K562 (cell line): Measurements from ENCODE around the gene PTK6. TPM values are rescaled to one million over a fixed set of nuclear protein-coding genes. Genes with fewer than 3 reads are reported as not detected.

Experiments used
- ATAC-seq: fragments of 200-7000 bp; cut with Tn5 transposase; 3 replicates; pipeline ENCODE4 v1.9.1; 2020; ENCODE audit warnings: moderate library complexity
- BruUV-seq: library from RNA; stranded (reverse); fragments of 400-500 nt; replicated peaks from 2 replicates; lab custom pipeline; 2021; lab: Mats Ljungman, UMichigan
- CTCF ChIA-PET: fragments of 300-600 bp; formaldehyde crosslinking; extraction: SDS; loops from one replicate; lab custom pipeline; 2021; ENCODE audit warnings: low intra/inter-chr PET ratio; lab: Yijun Ruan, JAX
- POLR2A ChIA-PET: fragments of 300-600, 350-650 bp; sonication (Branson Sonifier 250); formaldehyde crosslinking; extraction: SDS; loops from one replicate; lab custom pipeline; 2021; ENCODE audit warnings: antibody characterized with exemption, inconsistent platforms; lab: Yijun Ruan, JAX
- DNase-seq, 4 experiments: peaks; one replicate each; pipeline versions ENCODE4 v3.0.0 to v3.0.0-alpha.2; 2011 to 2018; ENCODE audit warnings: low spot score in 3 of 4, mixed read lengths in 3 of 4; ENCODE audit errors: extremely low read depth in 1 of 4
- FAIRE-seq: peaks from 2 replicates; lab custom pipeline; 2011; peaks lifted over from hg19 to GRCh38; lab: Jason Lieb, UNC
- H2AFZ ChIP-seq: 2 replicates; pipeline ENCODE4 v1.6.0; 2011; ENCODE audit warnings: low read depth, low read length, control low read depth, inconsistent platforms
- H3K27ac ChIP-seq: fragments of 200-600 bp; 3 replicates; pipeline ENCODE4 v1.8.0; 2011; ENCODE audit warnings: low read depth, mild to moderate bottlenecking, control low read depth, inconsistent platforms, low read length, moderate library complexity, mixed read lengths; ENCODE audit errors: extremely low read depth
- H3K27me3 ChIP-seq, 2 experiments: fragments of 300-600 bp in 1 of 2; 2 replicates in 1 of 2; 3 replicates in 1 of 2; pipeline versions ENCODE4 v1.6.0 to v1.8.0; 2011; ENCODE audit warnings: inconsistent platforms in 2 of 2, low read length in 2 of 2, mild to moderate bottlenecking in 1 of 2, mixed read lengths in 1 of 2, moderate library complexity in 1 of 2; ENCODE audit not compliant: control insufficient read depth in 2 of 2, insufficient read depth in 2 of 2
- H3K36me3 ChIP-seq: fragments of 300-600 bp; 3 replicates; pipeline ENCODE4 v1.8.0; 2011; ENCODE audit warnings: mild to moderate bottlenecking, low read length, inconsistent platforms; ENCODE audit not compliant: control insufficient read depth, insufficient read depth
- H3K4me1 ChIP-seq, 2 experiments: fragments of 200-600 bp in 1 of 2; replicated peaks in 1 of 2; 2 replicates in 1 of 2; 3 replicates in 1 of 2; pipeline versions ENCODE4 v1.5.1 to v1.8.0; 2011; ENCODE audit warnings: inconsistent platforms in 2 of 2, low read length in 2 of 2, mild to moderate bottlenecking in 1 of 2, mixed read lengths in 1 of 2, moderate library complexity in 1 of 2; ENCODE audit not compliant: control insufficient read depth in 2 of 2, insufficient read depth in 2 of 2
- H3K4me2 ChIP-seq: 2 replicates; pipeline ENCODE4 v1.6.1; 2011; ENCODE audit warnings: low read length, control low read depth, inconsistent platforms, mixed read lengths; ENCODE audit not compliant: insufficient read depth
- H3K4me3 ChIP-seq: fragments of 200-600 bp; sonication (generic), shearing (Covaris generic); 2 replicates; pipeline ENCODE4 v1.5.1; 2016; ENCODE audit warnings: control low read depth, inconsistent platforms
- H3K79me2 ChIP-seq: fragments of 200-600 bp; 3 replicates; pipeline ENCODE4 v1.8.0; 2011; ENCODE audit warnings: low read length, inconsistent platforms; ENCODE audit not compliant: control insufficient read depth, insufficient read depth
- H3K9ac ChIP-seq, 2 experiments: 2 replicates each; pipeline versions ENCODE4 v1.6.0 to v1.6.1; 2011; ENCODE audit warnings: low read depth in 2 of 2, low read length in 2 of 2, control low read depth in 1 of 2, inconsistent platforms in 1 of 2, mild to moderate bottlenecking in 1 of 2, mixed read lengths in 1 of 2; ENCODE audit not compliant: insufficient read depth in 1 of 2
- H3K9me1 ChIP-seq: one replicate; pipeline ENCODE4 v1.6.0; 2011; ENCODE audit warnings: inconsistent platforms, mild to moderate bottlenecking, low read length, moderate library complexity; ENCODE audit not compliant: control insufficient read depth, insufficient read depth
- H3K9me3 ChIP-seq: replicated peaks from 2 replicates; pipeline ENCODE4 v1.5.1; 2011; ENCODE audit warnings: low read depth, low read length, inconsistent platforms; ENCODE audit not compliant: control insufficient read depth, insufficient read depth
- H4K20me1 ChIP-seq: replicated peaks from 2 replicates; pipeline ENCODE4 v1.6.1; 2011; ENCODE audit warnings: low read length, inconsistent platforms, mixed read lengths; ENCODE audit not compliant: control insufficient read depth, insufficient read depth
- CHD2 ChIP-seq: IDR thresholded peaks from 2 replicates; pipeline ENCODE4 v1.6.1; 2011; ENCODE audit warnings: low read depth, low read length
- ESRRB ChIP-seq: fragments of 250-450 bp; sonication (Bioruptor Pico); IDR thresholded peaks from 2 replicates; pipeline ENCODE4 v1.5.0; 2020; ENCODE audit warnings: mild to moderate bottlenecking, moderate library complexity, borderline replicate concordance
- HEY1 ChIP-seq: fragments of 250-450 bp; sonication (Bioruptor Pico); IDR thresholded peaks from 2 replicates; pipeline ENCODE4 v1.5.0; 2020; ENCODE audit warnings: mild to moderate bottlenecking, moderate library complexity, borderline replicate concordance
- MEIS2 ChIP-seq: fragments of 450-650 bp; IDR thresholded peaks from 2 replicates; pipeline ENCODE4 v1.6.1; 2014; ENCODE audit warnings: mild to moderate bottlenecking; ENCODE audit not compliant: partially characterized antibody
- RAD21 ChIP-seq, 2 experiments: fragments of 250-450 bp in 1 of 2; fragments of 450-650 bp in 1 of 2; sonication (Bioruptor Pico) in 1 of 2; formaldehyde crosslinking in 1 of 2; IDR thresholded peaks in 1 of 2; conservative IDR thresholded peaks in 1 of 2; 2 replicates each; pipeline versions ENCODE4 v1.4.0 to v1.8.0; 2020 to 2022; ENCODE audit warnings: mild to moderate bottlenecking in 2 of 2, moderate library complexity in 1 of 2
- RBM15 ChIP-seq: fragments of 200-400 bp; formaldehyde crosslinking; IDR thresholded peaks from 2 replicates; pipeline ENCODE4 v1.6.1; 2018; ENCODE audit warnings: mild to moderate bottlenecking, low read length, moderate library complexity; ENCODE audit not compliant: insufficient read depth
- REST ChIP-seq, 2 experiments: fragments of 450-650 bp; formaldehyde crosslinking in 1 of 2; IDR thresholded peaks; 2 replicates each; pipeline versions ENCODE4 v1.4.0 to v1.6.1; 2014 to 2020; ENCODE audit warnings: mild to moderate bottlenecking in 2 of 2, borderline replicate concordance in 1 of 2, low read depth in 1 of 2
- RUNX1 ChIP-seq: sonication (generic); IDR thresholded peaks from 2 replicates; pipeline ENCODE4 v1.6.1; 2016; ENCODE audit warnings: antibody characterized with exemption, low read depth
- SMAD2 ChIP-seq: fragments of 150-350 bp; IDR thresholded peaks from 2 replicates; pipeline ENCODE4 v1.6.1; 2014; ENCODE audit warnings: low read depth, mild to moderate bottlenecking, low read length
- XRCC4 ChIP-seq: IDR thresholded peaks from one replicate; pipeline ENCODE4 v1.6.1; 2011; ENCODE audit not compliant: insufficient read depth, insufficient read length; ENCODE audit errors: extremely low read depth
- ZBED1 ChIP-seq: IDR thresholded peaks from 2 replicates; pipeline ENCODE4 v1.6.1; 2014
- ZC3H4 ChIP-seq: sonication (generic); formaldehyde crosslinking; IDR thresholded peaks from 2 replicates; pipeline ENCODE4 v1.9.0; 2021; ENCODE audit warnings: missing genetic modification reagents, borderline replicate concordance
- ZNF644 ChIP-seq: fragments of 200-800 bp; sonication (Bioruptor generic); IDR thresholded peaks from 2 replicates; pipeline ENCODE4 v1.6.1; 2016; ENCODE audit warnings: low read depth, missing genetic modification characterization, missing compliant biosample characterization
- WGBS: fragments of 100-300 bp; shearing (Covaris generic); methylation state at CpG from one replicate; pipeline ENCODE4 v1.1.6; 2016; ENCODE audit warnings: low coverage, mixed read lengths; ENCODE audit not compliant: insufficient coverage; ENCODE audit errors: missing lambda C conversion rate; 5-methylcytosine and 5-hydroxymethylcytosine counted together
- in situ Hi-C: fragments of 300-500 bp; cut with MboI; formaldehyde crosslinking; loops from 4 replicates; pipeline ENCODE4 v1.15.0; 2018; ENCODE audit warnings: inconsistent platforms, mixed read lengths
- intact Hi-C: fragments of 100-400 bp; cut with micrococcal nuclease; formaldehyde crosslinking; loops from 2 replicates; pipeline ENCODE4 v1.14.2; 2022
- polyA plus RNA-seq, 8 experiments: library from polyadenylated mRNA; depleted of rRNA in 4 of 8; stranded (reverse) in 5 of 8; unstranded in 3 of 8; fragments of >200 nt; fragmentation: Nextera tagmentation in 2 of 8; fragmentation: Illumina TruSeq in 1 of 8; extraction: Ambion mirVana in 2 of 8; extraction: Trizol in 1 of 8; gene quantifications; 2 replicates each; pipeline versions ENCODE4 v1.2.1 to v1.2.3, GENCODE V29; 2011 to 2014; ENCODE audit warnings: inconsistent platforms in 1 of 8, missing spikeins in 1 of 8
- total RNA-seq, 7 experiments: library from RNA; depleted of rRNA in 6 of 7; stranded (reverse); fragments of >200 nt in 6 of 7; fragmentation: Illumina TruSeq in 2 of 7; extraction: Trizol in 2 of 7; gene quantifications; 2 replicates each; pipeline versions ENCODE4 v1.2.1 to v1.2.3, GENCODE V29; 2011 to 2021; ENCODE audit warnings: low replicate concordance in 1 of 7

The PTK6 gene
- total and polyA plus RNA-seq, 9 of the 15 experiments (the other 6 are each of a cell fraction or from before 2014, with no cell fraction given): 0.07 TPM; not detected in 8

GRCh38 chr20:63580796-63581461 lies 43.8 kb upstream of the PTK6 start:
- FAIRE-seq (peak; percentile 77), DNase-seq (peak; percentile 56 to 68 (median 64)), ATAC-seq (peak; percentile 89)
- H4K20me1 ChIP-seq: no peaks in the 10 kb centered on the region
- no peaks in the 10 kb centered on the region for H3K9me3 ChIP-seq
- H3K9ac ChIP-seq: peak overlapping the region in 1 of 2 experiments; percentile 10; a peak in 2 of 4 replicates
- ChIA-PET CTCF (interaction anchor here (0.6 to 0.8 kb wide), 4 partner anchors 46 to 477 kb away, joined by 3 read pairs; partner anchors contain the start of genes GMEB2 and TPD52L2), POLR2A (interaction anchor here (0.7 to 1.1 kb wide), 3 partner anchors 9 to 46 kb away, joined by 3 to 4 read pairs (median 3); partner anchors contain the start of gene GMEB2)
- no peaks in the 10 kb centered on the region for H3K79me2 ChIP-seq
- no peak overlapping the region for H3K4me3 ChIP-seq
- 5% methylated on average over 12 of the region's 12 CpGs for WGBS
- H3K4me2 ChIP-seq: no peak overlapping the region
- H3K36me3 ChIP-seq: no peaks in the 10 kb centered on the region
- no TSS peak for BruUV-seq
- in situ Hi-C loops (no loop called here), intact Hi-C loops (loop anchor here (2.0 kb wide), 1 partner anchor 394 kb away; no protein-coding TSS in a partner anchor)
- H3K9me1 ChIP-seq: no peaks in the 10 kb centered on the region
- peaks cover 0 to 10% of the 10 kb centered on the region in 2 experiments; a peak in 2 of 5 replicates for H3K27me3 ChIP-seq
- no peak overlapping the region for H2AFZ ChIP-seq
- H3K4me1 ChIP-seq: peaks cover 4 to 27% of the 10 kb centered on the region in 2 experiments; a peak in 4 of 5 replicates
- no peak overlapping the region for H3K27ac ChIP-seq
- TF ChIP-seq CHD2 (no peak), ESRRB (CRISPR knock-in tag) (no peak), MEIS2 (no peak), REST (IDR thresholded peaks at IDR 0.05; ENCODE audit: borderline replicate concordance) (peak; percentile 43; the same call in 1 of the 2 replicates), REST (CRISPR knock-in tag; IDR thresholded peaks at IDR 0.05; ENCODE audit: low read depth) (no peak), HEY1 (CRISPR knock-in tag) (no peak), ZBED1 (no peak), RUNX1 (no peak), ZNF644 (tag) (no peak), ZC3H4 (CRISPR knock-in tag) (no peak), XRCC4 (no peak), RBM15 (no peak), RAD21 (CRISPR knock-in tag; conservative IDR thresholded peaks at IDR 0.05 in 1 of 2, IDR thresholded peaks at IDR 0.05 in 1 of 2) (peak in 1 of 2 experiments; percentile 69; a peak in 3 of 4 replicates), SMAD2 (no peak)
